KMS-11 (cell line): ENCODE measurements around the gene COL20A1.
"Not testable (repeated sequence)": the region's sequence is repeated elsewhere in the genome, so short reads cannot be mapped to it uniquely, and the experiment has no call there.

Source experiments
- H2AFZ ChIP-seq: fragments of 200-600 bp; sonication (generic); 2 replicates; pipeline ENCODE4 v1.6.1; 2016; ENCODE audit warnings: antibody characterized with exemption, mixed run types, low read depth
- H3K27ac ChIP-seq: fragments of 200-600 bp; sonication (generic); 2 replicates; pipeline ENCODE4 v1.6.1; 2016; ENCODE audit warnings: mild to moderate bottlenecking, mixed run types
- H3K27me3 ChIP-seq: fragments of 200-600 bp; sonication (generic); 2 replicates; pipeline ENCODE4 v1.6.1; 2017; ENCODE audit warnings: mild to moderate bottlenecking, low read depth, mixed run types, moderate library complexity; ENCODE audit not compliant: insufficient read depth
- H3K36me3 ChIP-seq: fragments of 200-600 bp; sonication (generic); 2 replicates; pipeline ENCODE4 v1.6.1; 2017; ENCODE audit warnings: mild to moderate bottlenecking, mixed run types; ENCODE audit not compliant: insufficient read depth
- H3K4me1 ChIP-seq: fragments of 200-600 bp; sonication (generic); 2 replicates; pipeline ENCODE4 v1.6.1; 2016; ENCODE audit warnings: mild to moderate bottlenecking, low read depth, mixed run types; ENCODE audit not compliant: poor library complexity, severe bottlenecking
- H3K4me2 ChIP-seq: fragments of 200-600 bp; sonication (generic); 2 replicates; pipeline ENCODE4 v1.7.0; 2016; ENCODE audit warnings: mild to moderate bottlenecking, mixed run types
- H3K4me3 ChIP-seq: fragments of 200-600 bp; sonication (generic); IDR thresholded peaks from 2 replicates; pipeline ENCODE4 v1.6.1; 2017; ENCODE audit warnings: low read depth, low read length, mixed read lengths; ENCODE audit not compliant: insufficient read depth
- H3K79me2 ChIP-seq: fragments of 200-600 bp; sonication (generic); 2 replicates; pipeline ENCODE4 v1.6.1; 2016; ENCODE audit warnings: low read depth, mixed run types; ENCODE audit not compliant: insufficient read depth
- H3K9ac ChIP-seq: fragments of 200-600 bp; sonication (generic); 2 replicates; pipeline ENCODE4 v1.6.1; 2016; ENCODE audit warnings: mild to moderate bottlenecking, mixed run types
- H4K20me1 ChIP-seq: fragments of 200-600 bp; sonication (generic); 2 replicates; pipeline ENCODE4 v1.6.1; 2016; ENCODE audit warnings: mild to moderate bottlenecking, mixed run types; ENCODE audit not compliant: insufficient read depth
- CTCF ChIP-seq: fragments of 200-600 bp; sonication (generic); conservative IDR thresholded peaks from 2 replicates; pipeline ENCODE4 v1.6.1; 2017; ENCODE audit warnings: low read depth, mild to moderate bottlenecking, antibody characterized with exemption, low read length, moderate library complexity, mixed read lengths

The COL20A1 gene

GRCh38 chr20:63298731-63299312 is 5.8 kb downstream of the COL20A1 start:
- no peak for TF ChIP-seq CTCF
- peaks cover 88% of the 10 kb centered on the region for H3K27me3 ChIP-seq
- H3K36me3 ChIP-seq = no peaks in the 10 kb centered on the region
- no peaks in the 10 kb centered on the region for H4K20me1 ChIP-seq
- no peak overlapping the region for H2AFZ ChIP-seq
- no peak overlapping the region for H3K9ac ChIP-seq
- no peak overlapping the region for H3K4me3 ChIP-seq
- H3K27ac ChIP-seq = no peak overlapping the region
- H3K4me2 ChIP-seq = no peak overlapping the region
- H3K4me1 ChIP-seq = no peaks in the 10 kb centered on the region
- H3K79me2 ChIP-seq = no peaks in the 10 kb centered on the region

- H3K4me1 ChIP-seq = no peaks in the 10 kb centered on the region
- H3K4me2 ChIP-seq = no peak overlapping the region
- no peak overlapping the region for H3K27ac ChIP-seq
- no peak overlapping the region for H2AFZ ChIP-seq
- no peak overlapping the region for H3K4me3 ChIP-seq
- no peaks in the 10 kb centered on the region for H3K36me3 ChIP-seq
- H4K20me1 ChIP-seq = no peaks in the 10 kb centered on the region
- H3K79me2 ChIP-seq = no peaks in the 10 kb centered on the region
- TF ChIP-seq CTCF = no peak
- no peak overlapping the region for H3K9ac ChIP-seq
- H3K27me3 ChIP-seq = peaks cover 81% of the 10 kb centered on the region
Measured at GRCh38 chr20:63301671-63302070, 8.7 kb downstream of the COL20A1 start.

GRCh38 chr20:63303095-63303666 is 10.2 kb downstream of the COL20A1 start:
- no peaks in the 10 kb centered on the region for H3K4me1 ChIP-seq
- no peaks in the 10 kb centered on the region for H3K36me3 ChIP-seq
- no peak overlapping the region for H3K4me2 ChIP-seq
- no peak overlapping the region for H3K9ac ChIP-seq
- H3K27ac ChIP-seq = no peak overlapping the region
- H3K4me3 ChIP-seq = no peak overlapping the region
- TF ChIP-seq CTCF = no peak
- no peak overlapping the region for H2AFZ ChIP-seq
- H3K79me2 ChIP-seq = no peaks in the 10 kb centered on the region
- no peaks in the 10 kb centered on the region for H4K20me1 ChIP-seq
- peaks cover 81% of the 10 kb centered on the region for H3K27me3 ChIP-seq

GRCh38 chr20:63305393-63305792 is 12.4 kb downstream of the COL20A1 start:
- Histone ChIP-seq H3K9ac (no peak overlapping the region), H3K4me1 (no peaks in the 10 kb centered on the region), H2AFZ (no peak overlapping the region), H3K36me3 (no peaks in the 10 kb centered on the region), H3K79me2 (no peaks in the 10 kb centered on the region), H3K27me3 (peaks cover 81% of the 10 kb centered on the region), H4K20me1 (no peaks in the 10 kb centered on the region), H3K4me2 (no peak overlapping the region), H3K4me3 (no peak overlapping the region), H3K27ac (no peak overlapping the region)
- TF ChIP-seq CTCF = no peak

GRCh38 chr20:63305933-63306672 is 13.1 kb downstream of the COL20A1 start:
- H4K20me1 ChIP-seq, H3K79me2 ChIP-seq, H3K27ac ChIP-seq, H3K4me3 ChIP-seq, H3K4me2 ChIP-seq, H3K9ac ChIP-seq, H2AFZ ChIP-seq, H3K36me3 ChIP-seq, H3K4me1 ChIP-seq: not testable (repeated sequence)
- H3K27me3 ChIP-seq = peaks cover 81% of the 10 kb centered on the region
